Astrocyte of the cerebellum (primary cell): ENCODE measurements around the gene CDC42BPA.

ENCODE experiments used
- DNase-seq: peaks from one replicate; pipeline ENCODE4 v3.0.0-alpha.2; 2011; ENCODE audit warnings: low read depth
- H3K4me3 ChIP-seq: 2 replicates; pipeline ENCODE4 v1.5.1; 2011; ENCODE audit warnings: mild to moderate bottlenecking, low read depth, low read length, moderate library complexity
- in situ Hi-C: cut with HindIII; loops from 2 replicates; pipeline ENCODE4 v1.10.0; 2017; ENCODE audit warnings: low sequenced_read_pairs
- TF ChIP-seq, protein P1 (sequence below): IDR thresholded peaks from 2 replicates; pipeline ENCODE4 v1.5.1; 2012; ENCODE audit warnings: low read length, low read depth, moderate library complexity, mild to moderate bottlenecking; ENCODE audit errors: missing control alignments

The CDC42BPA gene

DNA sequence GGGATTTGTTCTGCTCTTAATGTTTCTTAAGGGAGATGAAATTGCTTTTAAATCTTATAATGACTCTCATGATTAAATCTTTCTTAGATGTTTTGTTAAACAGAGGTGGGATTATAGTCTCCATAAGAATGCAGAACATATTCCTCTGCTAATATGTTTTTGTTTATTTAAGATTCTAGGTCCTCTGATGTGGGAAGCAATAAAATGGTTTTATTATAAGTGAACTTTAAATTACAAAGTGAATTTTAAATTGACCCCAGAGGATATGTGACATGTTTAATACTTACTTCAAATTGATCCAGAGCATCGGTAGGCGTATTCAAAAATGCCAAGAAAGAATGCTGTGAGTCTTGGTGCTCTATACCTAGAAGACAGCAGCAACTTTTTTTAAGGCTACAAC is 248.8 kb downstream of the CDC42BPA start:
- DNase-seq, result no peak
- no peak overlapping the region for H3K4me3 ChIP-seq
- TF ChIP-seq, protein P1, sequence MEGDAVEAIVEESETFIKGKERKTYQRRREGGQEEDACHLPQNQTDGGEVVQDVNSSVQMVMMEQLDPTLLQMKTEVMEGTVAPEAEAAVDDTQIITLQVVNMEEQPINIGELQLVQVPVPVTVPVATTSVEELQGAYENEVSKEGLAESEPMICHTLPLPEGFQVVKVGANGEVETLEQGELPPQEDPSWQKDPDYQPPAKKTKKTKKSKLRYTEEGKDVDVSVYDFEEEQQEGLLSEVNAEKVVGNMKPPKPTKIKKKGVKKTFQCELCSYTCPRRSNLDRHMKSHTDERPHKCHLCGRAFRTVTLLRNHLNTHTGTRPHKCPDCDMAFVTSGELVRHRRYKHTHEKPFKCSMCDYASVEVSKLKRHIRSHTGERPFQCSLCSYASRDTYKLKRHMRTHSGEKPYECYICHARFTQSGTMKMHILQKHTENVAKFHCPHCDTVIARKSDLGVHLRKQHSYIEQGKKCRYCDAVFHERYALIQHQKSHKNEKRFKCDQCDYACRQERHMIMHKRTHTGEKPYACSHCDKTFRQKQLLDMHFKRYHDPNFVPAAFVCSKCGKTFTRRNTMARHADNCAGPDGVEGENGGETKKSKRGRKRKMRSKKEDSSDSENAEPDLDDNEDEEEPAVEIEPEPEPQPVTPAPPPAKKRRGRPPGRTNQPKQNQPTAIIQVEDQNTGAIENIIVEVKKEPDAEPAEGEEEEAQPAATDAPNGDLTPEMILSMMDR, result no peak
- in situ Hi-C loops, result no loop called here

DNA sequence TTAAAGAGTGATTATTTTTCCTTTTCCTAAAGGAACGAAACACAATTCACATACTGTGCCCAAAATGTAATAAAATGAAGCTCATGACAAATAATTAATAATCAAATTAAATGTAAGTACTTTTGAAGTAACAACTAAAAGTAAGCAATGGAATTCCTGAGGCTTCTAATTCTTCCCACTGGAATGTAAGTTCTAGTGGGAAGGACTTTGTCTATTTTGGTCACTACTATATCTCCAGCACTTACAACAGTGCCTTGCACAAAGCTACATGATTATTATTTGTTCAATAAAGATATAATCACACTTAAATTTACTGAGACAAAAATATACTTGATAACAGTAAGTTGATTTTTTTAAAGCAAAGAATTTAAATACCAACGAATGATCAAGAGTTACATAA is 249.4 kb downstream of the CDC42BPA start:
- DNase-seq, result no peak
- TF ChIP-seq, protein P1, result no peak
- H3K4me3 ChIP-seq, result no peak overlapping the region
- in situ Hi-C loops, result no loop called here

DNA sequence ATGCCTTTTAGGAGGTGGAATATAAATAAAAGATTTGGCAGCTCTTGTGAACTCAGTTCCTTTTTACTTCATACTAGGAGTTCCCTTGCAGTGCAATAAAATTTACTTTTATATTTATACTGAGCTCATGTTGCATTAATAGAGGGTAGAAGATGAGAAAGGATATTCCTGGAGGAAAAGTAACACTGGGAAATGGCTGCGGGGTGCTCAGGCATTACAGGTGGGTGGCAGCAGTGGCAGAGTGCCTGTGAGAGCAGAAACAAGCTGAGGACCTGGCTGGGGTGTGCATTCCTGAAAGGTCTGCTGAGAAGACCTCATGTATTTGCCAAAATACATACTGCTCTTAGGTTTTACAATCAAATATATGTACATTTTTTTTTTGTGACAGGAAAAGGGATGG is 251.3 kb downstream of the CDC42BPA start:
- DNase-seq, result no peak
- in situ Hi-C loops, result no loop called here
- TF ChIP-seq, protein P1, result no peak
- H3K4me3 ChIP-seq, result no peak overlapping the region

DNA sequence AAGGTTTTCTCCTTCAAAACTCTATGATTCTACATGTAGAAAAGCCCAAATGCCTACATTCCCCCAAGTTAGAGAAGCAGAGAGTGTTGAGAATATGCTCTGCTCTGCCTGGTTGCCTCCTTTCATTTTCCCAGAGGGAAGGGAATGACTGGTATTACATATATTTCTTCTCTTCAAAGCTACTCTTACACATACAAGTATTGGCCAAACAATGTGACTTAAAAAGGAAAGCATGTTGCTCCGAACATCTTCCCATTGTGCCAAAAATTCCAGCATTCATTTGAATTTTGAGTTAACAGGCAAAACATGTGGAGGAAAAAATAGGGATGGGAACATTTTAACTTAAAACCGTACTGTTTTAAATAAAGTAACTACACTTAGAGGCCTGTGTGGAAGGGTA is 253.0 kb downstream of the CDC42BPA start:
- TF ChIP-seq, protein P1, result no peak
- H3K4me3 ChIP-seq, result no peak overlapping the region
- in situ Hi-C loops, result no loop called here
- DNase-seq, result no peak

DNA sequence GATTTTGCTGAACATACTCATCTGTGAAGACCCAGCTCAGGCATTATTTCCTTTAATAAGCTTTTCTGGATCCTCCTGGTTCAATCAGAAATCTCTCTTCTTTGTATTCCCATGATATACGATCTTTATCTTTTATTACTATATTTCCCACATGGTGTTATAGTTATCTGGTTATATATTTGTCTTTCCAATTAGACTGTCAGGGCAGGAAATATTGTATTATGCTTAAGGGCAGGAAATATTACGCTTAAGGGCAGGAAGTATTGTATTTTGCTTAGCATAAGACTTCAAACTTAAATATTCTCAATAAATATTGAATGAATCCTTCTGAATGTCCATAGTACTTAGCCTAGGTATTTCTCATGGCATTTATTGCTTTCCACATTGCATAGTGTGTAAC is 256.0 kb downstream of the CDC42BPA start:
- TF ChIP-seq, protein P1, result no peak
- in situ Hi-C loops, result no loop called here
- H3K4me3 ChIP-seq, result no peak overlapping the region
- no peak for DNase-seq

DNA sequence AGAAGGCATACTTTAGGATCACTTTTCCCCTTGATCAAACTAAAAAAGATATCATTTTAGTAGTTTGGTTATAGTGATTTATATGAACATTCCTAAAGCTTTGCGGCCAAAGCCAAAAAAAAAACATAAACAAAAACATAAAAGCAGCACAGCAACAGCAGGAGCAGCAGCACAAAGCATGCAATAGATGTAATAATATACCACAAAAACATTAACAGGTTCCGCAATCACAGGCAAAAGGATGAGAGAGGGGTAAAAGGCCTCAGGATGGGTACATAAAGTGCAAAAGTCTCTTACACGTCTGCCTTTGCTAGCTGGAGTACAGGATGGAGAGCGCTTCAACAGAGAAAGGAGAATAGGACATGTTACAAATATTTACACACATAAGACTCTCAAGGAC is 259.2 kb downstream of the CDC42BPA start:
- DNase-seq, result no peak
- no peak overlapping the region for H3K4me3 ChIP-seq
- TF ChIP-seq, protein P1, result no peak
- in situ Hi-C loops, result no loop called here

DNA sequence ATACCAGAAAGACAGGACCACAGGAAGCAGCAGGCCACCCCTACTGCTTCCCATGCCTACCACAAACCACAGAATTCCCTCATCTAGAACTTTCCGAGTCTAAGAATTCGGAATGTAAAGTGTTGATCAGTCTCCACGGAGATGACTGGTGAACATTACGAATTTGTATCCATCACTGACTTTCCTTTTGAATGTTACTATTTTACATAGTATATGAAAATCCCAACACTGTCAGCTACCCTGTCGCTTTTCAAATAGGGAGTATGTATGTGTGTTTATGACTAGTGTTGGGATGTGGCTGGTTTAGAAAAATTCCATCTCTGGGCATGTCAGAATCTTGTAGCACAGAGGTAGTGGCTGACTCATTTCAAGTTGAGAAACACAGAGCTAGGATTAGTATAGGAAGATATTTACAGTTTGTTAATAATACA is 260.0 kb downstream of the CDC42BPA start:
- no peak overlapping the region for H3K4me3 ChIP-seq
- DNase-seq, result peak; percentile 66
- TF ChIP-seq, protein P1, result no peak
- in situ Hi-C loops, result no loop called here
